MM.1S (cell line): ENCODE measurements around the gene KIF18B.

Experiments used
- DNase-seq: peaks from one replicate; pipeline ENCODE4 v3.0.0-alpha.2; 2015
- H2AFZ ChIP-seq: fragments of 300-600 bp; sonication (generic); 2 replicates; pipeline ENCODE4 v1.6.0; 2016; ENCODE audit warnings: antibody characterized with exemption, low read length
- H3F3A ChIP-seq: fragments of 300-600 bp; sonication (generic); 2 replicates; pipeline ENCODE4 v1.6.1; 2016; ENCODE audit warnings: mild to moderate bottlenecking, antibody characterized with exemption, low read length, moderate library complexity, mixed read lengths; ENCODE audit not compliant: insufficient read depth
- H3K27ac ChIP-seq: fragments of 300-600 bp; sonication (generic); 2 replicates; pipeline ENCODE4 v1.5.1; 2016; ENCODE audit warnings: mild to moderate bottlenecking, low read length
- H3K27me3 ChIP-seq: fragments of 300-600 bp; sonication (generic); replicated peaks from 2 replicates; pipeline ENCODE4 v1.6.0; 2016; ENCODE audit warnings: low read length; ENCODE audit not compliant: insufficient read depth
- H3K36me3 ChIP-seq: fragments of 300-600 bp; sonication (generic); replicated peaks from 2 replicates; pipeline ENCODE4 v1.6.1; 2016; ENCODE audit warnings: mild to moderate bottlenecking, low read length, mixed read lengths; ENCODE audit not compliant: insufficient read depth
- H3K4me1 ChIP-seq: fragments of 300-600 bp; sonication (generic); 2 replicates; pipeline ENCODE4 v1.6.1; 2016; ENCODE audit warnings: low read length, mixed read lengths
- H3K4me2 ChIP-seq: fragments of 300-600 bp; sonication (generic); 2 replicates; pipeline ENCODE4 v1.6.0; 2016; ENCODE audit warnings: low read depth, low read length
- H3K4me3 ChIP-seq: fragments of 300-600 bp; sonication (generic); 2 replicates; pipeline ENCODE4 v1.5.1; 2016; ENCODE audit warnings: low read length, mixed read lengths
- H3K79me2 ChIP-seq: fragments of 300-600 bp; sonication (generic); 2 replicates; pipeline ENCODE4 v1.6.1; 2016; ENCODE audit warnings: mixed run types, low read length, mixed read lengths
- H3K9ac ChIP-seq: fragments of 300-600 bp; sonication (generic); 2 replicates; pipeline ENCODE4 v1.6.1; 2016; ENCODE audit warnings: low read length, mixed read lengths
- H3K9me2 ChIP-seq: fragments of 300-600 bp; sonication (generic); replicated peaks from 2 replicates; pipeline ENCODE4 v1.6.1; 2016; ENCODE audit warnings: mild to moderate bottlenecking, low read length, mixed read lengths; ENCODE audit not compliant: insufficient read depth
- H3K9me3 ChIP-seq: fragments of 300-600 bp; sonication (generic); replicated peaks from 2 replicates; pipeline ENCODE4 v1.6.1; 2016; ENCODE audit warnings: mild to moderate bottlenecking, low read length, mixed read lengths; ENCODE audit not compliant: insufficient read depth
- H4K20me1 ChIP-seq: fragments of 300-600 bp; sonication (generic); 2 replicates; pipeline ENCODE4 v1.6.1; 2016; ENCODE audit warnings: mild to moderate bottlenecking, low read length, moderate library complexity, mixed read lengths; ENCODE audit not compliant: insufficient read depth
- CTCF ChIP-seq: fragments of 300-600 bp; sonication (generic); IDR thresholded peaks from 2 replicates; pipeline ENCODE4 v1.5.1; 2016; ENCODE audit warnings: antibody characterized with exemption, low read length, mixed read lengths
- EZH2 ChIP-seq: fragments of 300-600 bp; sonication (generic); optimal IDR thresholded peaks from 2 replicates; pipeline ENCODE3; 2017; ENCODE audit warnings: low read depth, mild to moderate bottlenecking, antibody characterized with exemption, low read length, mixed read lengths
- EZH2phosphoT487 ChIP-seq: fragments of 300-600 bp; sonication (generic); IDR thresholded peaks from 2 replicates; pipeline ENCODE4 v1.6.1; 2018; ENCODE audit warnings: antibody characterized with exemption, low read length

KIF18B gene

GRCh38 chr17:44901411-44901921 lies 46.1 kb downstream of the KIF18B start:
- Histone ChIP-seq H2AFZ (no peak overlapping the region), H3F3A (0 out of 2 replicates have a peak, but pooled peaks cover 8% of the 10 kb centered on the region), H3K4me2 (no peak overlapping the region), H3K9me3 (no peaks in the 10 kb centered on the region), H3K4me3 (no peak overlapping the region), H3K27me3 (peaks cover 53% of the 10 kb centered on the region), H3K4me1 (no peaks in the 10 kb centered on the region), H3K27ac (no peak overlapping the region), H3K9ac (no peak overlapping the region), H4K20me1 (no peaks in the 10 kb centered on the region), H3K9me2 (no peaks in the 10 kb centered on the region), H3K36me3 (no peaks in the 10 kb centered on the region), H3K79me2 (peaks cover 26% of the 10 kb centered on the region)
- no peak for DNase-seq
- TF ChIP-seq EZH2 (no peak), CTCF (no peak), EZH2phosphoT487 (no peak)

DNA sequence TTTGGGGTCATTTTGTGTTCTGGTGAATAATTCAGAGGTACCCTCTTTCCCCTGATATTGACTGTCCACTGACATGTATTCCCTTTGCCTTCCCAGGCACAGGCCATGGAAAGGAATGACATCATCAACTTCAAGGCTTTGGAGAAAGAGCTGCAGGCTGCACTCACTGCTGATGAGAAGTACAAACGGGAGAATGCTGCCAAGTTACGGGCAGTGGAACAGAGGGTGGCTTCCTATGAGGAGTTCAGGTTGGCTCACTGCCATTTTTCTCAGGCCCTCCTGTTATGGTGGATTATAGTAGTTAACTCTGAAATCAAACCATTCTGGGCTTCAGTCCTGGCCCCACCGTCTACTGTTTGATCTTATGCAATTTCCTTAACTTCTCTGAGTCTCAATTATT lies 46.7 kb downstream of the KIF18B start:
- no peaks in the 10 kb centered on the region for H3K9me3 ChIP-seq
- H3K27me3 ChIP-seq = peaks cover 53% of the 10 kb centered on the region
- no peaks in the 10 kb centered on the region for H3K4me1 ChIP-seq
- peaks cover 32% of the 10 kb centered on the region for H3K79me2 ChIP-seq
- H3K36me3 ChIP-seq = no peaks in the 10 kb centered on the region
- H3K9ac ChIP-seq = no peak overlapping the region
- H3K4me3 ChIP-seq = no peak overlapping the region
- no peaks in the 10 kb centered on the region for H3K9me2 ChIP-seq
- H3F3A ChIP-seq = 0 out of 2 replicates have a peak, but pooled peaks cover 8% of the 10 kb centered on the region
- no peak for TF ChIP-seq EZH2phosphoT487
- no peak for TF ChIP-seq CTCF
- no peak for TF ChIP-seq EZH2
- H3K4me2 ChIP-seq = no peak overlapping the region
- DNase-seq = no peak
- no peaks in the 10 kb centered on the region for H4K20me1 ChIP-seq
- no peak overlapping the region for H2AFZ ChIP-seq
- no peak overlapping the region for H3K27ac ChIP-seq

DNA sequence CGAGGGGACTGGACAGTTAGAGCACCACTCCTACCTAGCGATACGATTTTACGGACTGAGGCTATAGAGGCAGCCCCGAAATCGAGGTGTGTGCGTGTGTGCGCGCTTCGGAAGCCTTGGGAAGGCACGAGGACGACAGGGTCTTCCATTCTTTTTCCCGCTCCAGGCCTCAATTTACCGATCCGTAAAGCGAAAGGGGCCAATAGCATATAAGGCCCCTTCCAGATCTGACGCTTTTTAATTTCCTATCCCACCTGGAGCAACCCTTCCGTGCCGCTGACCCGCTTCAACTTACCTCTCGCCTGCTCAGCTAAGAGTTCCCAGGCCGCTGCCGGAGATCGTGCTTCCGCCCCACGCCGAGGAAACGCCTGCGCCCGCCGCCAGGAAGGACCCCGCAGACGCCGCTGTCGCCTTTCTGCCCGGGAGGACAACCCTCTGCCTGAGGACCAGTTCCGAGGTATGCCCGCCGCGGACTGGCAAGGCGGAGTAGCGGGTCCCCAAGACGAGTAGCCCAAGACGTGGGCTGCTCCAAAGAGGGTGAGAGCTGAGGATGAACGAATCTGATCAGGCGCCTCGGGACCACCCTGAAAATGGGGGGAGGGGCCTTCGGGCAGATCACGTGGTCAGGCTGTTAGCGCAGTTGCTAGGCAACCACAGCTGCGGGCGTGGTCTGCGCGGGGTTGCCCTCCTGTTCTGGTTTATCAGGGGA lies 48.3 kb downstream of the KIF18B start, which contains the start of gene EFTUD2:
Gene EFTUD2 (minus strand): TSS at position 372 of the 709 bp plus-strand sequence. CDS start 4,924 bp downstream, outside the sequence.
- H3K4me1 ChIP-seq = no peaks in the 10 kb centered on the region
- H3K27ac ChIP-seq = peak within 1 kb of the TSS; percentile 80
- peaks cover 43% of the 10 kb centered on the region for H3K27me3 ChIP-seq
- H4K20me1 ChIP-seq = no peaks in the 10 kb centered on the region
- H3K9ac ChIP-seq = peak within 1 kb of the TSS; percentile 90
- H3K36me3 ChIP-seq = no peaks in the 10 kb centered on the region
- 0 out of 2 replicates have a peak, but pooled peaks cover 8% of the 10 kb centered on the region for H3F3A ChIP-seq
- H3K79me2 ChIP-seq = peaks cover 49% of the 10 kb centered on the region
- peak within 1 kb of the TSS; percentile 93 for H3K4me3 ChIP-seq
- no peaks in the 10 kb centered on the region for H3K9me3 ChIP-seq
- H2AFZ ChIP-seq = peak within 1 kb of the TSS; percentile 84
- H3K4me2 ChIP-seq = peak within 1 kb of the TSS; percentile 98
- H3K9me2 ChIP-seq = no peaks in the 10 kb centered on the region
- no peak for TF ChIP-seq CTCF
- peak; percentile 91 for DNase-seq
